Measurements from ENCODE around the gene CCDC83.
A peak's percentile ranks its signal among the peaks of the same experiment; 100 is the strongest.
"Not testable (repeated sequence)": the region's sequence is repeated elsewhere in the genome, so short reads cannot be mapped to it uniquely, and the experiment has no call there.

Gene CCDC83

GRCh38 chr11:85889676-85890579 lies 34.7 kb downstream of the CCDC83 start:
- DNase-seq: no peak

GRCh38 chr11:85893395-85893794 lies 38.2 kb downstream of the CCDC83 start:
- DNase-seq: no peak

- no peak for DNase-seq
Observed at GRCh38 chr11:85896876-85897275, 41.7 kb downstream of the CCDC83 start.

- no peak for DNase-seq
Observed at GRCh38 chr11:85898456-85898855, 43.3 kb downstream of the CCDC83 start.

GRCh38 chr11:85902353-85902752 lies 47.2 kb downstream of the CCDC83 start:
- DNase-seq: no peak

GRCh38 chr11:85903406-85903805 lies 48.2 kb downstream of the CCDC83 start:
- no peak for DNase-seq

- DNase-seq: no peak
Observed at GRCh38 chr11:85903811-85904210, 48.6 kb downstream of the CCDC83 start.

GRCh38 chr11:85912414-85912813 lies 57.2 kb downstream of the CCDC83 start:
- no peak for DNase-seq

GRCh38 chr11:85913513-85913912 lies 58.3 kb downstream of the CCDC83 start:
- no peak for DNase-seq

- no peak for DNase-seq
Observed at GRCh38 chr11:85914425-85914824, 59.2 kb downstream of the CCDC83 start.

GRCh38 chr11:85918910-85919794 lies 64.0 kb downstream of the CCDC83 start:
- DNase-seq: no peak

- DNase-seq: no peak
Observed at GRCh38 chr11:85922367-85922766, 67.2 kb downstream of the CCDC83 start.

- DNase-seq: no peak
Observed at GRCh38 chr11:85923455-85923854, 68.3 kb downstream of the CCDC83 start.

- DNase-seq: not testable (repeated sequence)
Observed at GRCh38 chr11:85926653-85927214, 71.6 kb downstream of the CCDC83 start.

- DNase-seq: no peak
Observed at GRCh38 chr11:85930879-85931366, 75.7 kb downstream of the CCDC83 start.

GRCh38 chr11:85934596-85935169 lies 79.5 kb downstream of the CCDC83 start:
- no peak for DNase-seq

- DNase-seq: no peak
Observed at GRCh38 chr11:85935751-85936150, 80.6 kb downstream of the CCDC83 start.

GRCh38 chr11:85937835-85938234 lies 82.7 kb downstream of the CCDC83 start:
- no peak for DNase-seq

GRCh38 chr11:85939099-85940015 lies 84.2 kb downstream of the CCDC83 start:
- no peak for DNase-seq

- peak; percentile 19 to 36 for DNase-seq
Observed at GRCh38 chr11:85941380-85941973, 86.3 kb downstream of the CCDC83 start.

GRCh38 chr11:85945296-85945695 lies 90.1 kb downstream of the CCDC83 start:
- DNase-seq: no peak
